HFFc6 (cell line): Measurements from ENCODE around the gene CLIP1. TPM values are rescaled to one million over a fixed set of nuclear protein-coding genes. Genes with fewer than 3 reads are reported as not detected.

Experiments
- DNase-seq: peaks from one replicate; pipeline ENCODE4 v3.0.0-alpha.2; 2018
- H3K27ac Mint-ChIP-seq: 2 replicates; pipeline ENCODE4 v1.8.0; 2020; ENCODE audit warnings: mild to moderate bottlenecking, mixed read lengths
- H3K27me3 Mint-ChIP-seq: 2 replicates; pipeline ENCODE4 v1.8.0; 2021; ENCODE audit warnings: mild to moderate bottlenecking, moderate library complexity, mixed read lengths; ENCODE audit not compliant: insufficient read depth
- H3K36me3 Mint-ChIP-seq: 2 replicates; pipeline ENCODE4 v1.8.0; 2021; ENCODE audit warnings: low read depth, mixed read lengths
- H3K4me1 Mint-ChIP-seq: 2 replicates; pipeline ENCODE4 v1.8.0; 2020; ENCODE audit warnings: low read depth, mixed read lengths
- H3K4me3 Mint-ChIP-seq: 2 replicates; pipeline ENCODE4 v1.8.0; 2020; ENCODE audit warnings: mild to moderate bottlenecking, moderate library complexity, mixed read lengths
- H3K9me3 Mint-ChIP-seq: 2 replicates; pipeline ENCODE4 v1.8.0; 2020; ENCODE audit warnings: mild to moderate bottlenecking, mixed read lengths
- CTCF ChIP-seq: fragments of 200-600 bp; sonication (generic); IDR thresholded peaks from 2 replicates; pipeline ENCODE4 v1.5.0; 2021; ENCODE audit warnings: antibody characterized with exemption, mild to moderate bottlenecking
- total RNA-seq, 6 experiments: library from RNA; stranded (reverse); fragmentation: NEBNext Ultra II Directional; extraction: Animal tissue kit (Norgen Biotek cat#: 25700); gene quantifications; 2 replicates in 1 of 6; 3 replicates in 5 of 6; pipeline ENCODE4 v1.2.3, GENCODE V29; 2021

Gene CLIP1
- total RNA-seq, 6 experiments from 2014 or later: 62.5 to 71.9 (median 69.1) TPM

- DNase-seq: no peak
- Mint-ChIP-seq H3K9me3 (no peaks in the 10 kb centered on the region), H3K27me3 (0 out of 2 replicates have a peak, but pooled peaks cover 2% of the 10 kb centered on the region), H3K4me1 (no peaks in the 10 kb centered on the region), H3K27ac (no peak overlapping the region), H3K4me3 (no peak overlapping the region), H3K36me3 (peaks cover 22% of the 10 kb centered on the region)
- no peak for TF ChIP-seq CTCF
These were observed 176.9 kb downstream of the CLIP1 start for GRCh38 chr12:122245553-122245952.

- Mint-ChIP-seq H3K27me3 (0 out of 2 replicates have a peak, but pooled peaks cover 2% of the 10 kb centered on the region), H3K36me3 (peaks cover 20% of the 10 kb centered on the region), H3K4me3 (no peak overlapping the region), H3K27ac (no peak overlapping the region), H3K4me1 (no peaks in the 10 kb centered on the region), H3K9me3 (no peaks in the 10 kb centered on the region)
- no peak for TF ChIP-seq CTCF
- no peak for DNase-seq
These were observed 177.7 kb downstream of the CLIP1 start for GRCh38 chr12:122244565-122245371.

- Mint-ChIP-seq H3K9me3 (no peaks in the 10 kb centered on the region), H3K27me3 (0 out of 2 replicates have a peak, but pooled peaks cover 2% of the 10 kb centered on the region), H3K36me3 (peaks cover 18% of the 10 kb centered on the region), H3K4me1 (no peaks in the 10 kb centered on the region), H3K4me3 (no peak overlapping the region), H3K27ac (no peak overlapping the region)
- TF ChIP-seq CTCF: no peak
- DNase-seq: no peak
These were observed 178.5 kb downstream of the CLIP1 start for GRCh38 chr12:122243965-122244364.

- TF ChIP-seq CTCF: no peak
- Mint-ChIP-seq H3K27ac (no peak overlapping the region), H3K4me3 (no peak overlapping the region), H3K4me1 (no peaks in the 10 kb centered on the region), H3K9me3 (no peaks in the 10 kb centered on the region), H3K27me3 (0 out of 2 replicates have a peak, but pooled peaks cover under 1% of the 10 kb centered on the region), H3K36me3 (peaks cover 20% of the 10 kb centered on the region)
- no peak for DNase-seq
These were observed 183.6 kb downstream of the CLIP1 start for GRCh38 chr12:122238861-122239260.

- H3K27me3 Mint-ChIP-seq: no peaks in the 10 kb centered on the region
- no peak overlapping the region for H3K27ac Mint-ChIP-seq
- H3K4me1 Mint-ChIP-seq: no peaks in the 10 kb centered on the region
- peaks cover 35% of the 10 kb centered on the region for H3K36me3 Mint-ChIP-seq
- no peak for TF ChIP-seq CTCF
- H3K4me3 Mint-ChIP-seq: no peak overlapping the region
- no peak for DNase-seq
- H3K9me3 Mint-ChIP-seq: no peaks in the 10 kb centered on the region
These were observed 186.7 kb downstream of the CLIP1 start for GRCh38 chr12:122235741-122236140.
